ENCODE data around the gene CDYL2.

The CDYL2 gene

GRCh38 chr16:80569440-80570105, 234.8 kb downstream of the CDYL2 start:
- no peak for TF ChIP-seq CTCF (IDR thresholded peaks at IDR 0.05; ENCODE audit: low read depth, low read length)
- DNase-seq (ENCODE audit: extremely low read depth, low read depth) = no peak

- no peak for DNase-seq (ENCODE audit: extremely low read depth, low read depth)
Measured at GRCh38 chr16:80564394-80564793, 240.0 kb downstream of the CDYL2 start.

GRCh38 chr16:80563066-80563465, 241.3 kb downstream of the CDYL2 start:
- TF ChIP-seq CTCF (IDR thresholded peaks at IDR 0.05; ENCODE audit: low read depth, low read length) = no peak
- no peak for DNase-seq (ENCODE audit: extremely low read depth, low read depth)

More at GRCh38 chr16:80564394-80564793, 240.0 kb downstream of the CDYL2 start:
- no peak for TF ChIP-seq CTCF (IDR thresholded peaks at IDR 0.05; ENCODE audit: low read depth, low read length)

GRCh38 chr16:80559369-80559768, 245.0 kb downstream of the CDYL2 start:
- no peak for DNase-seq (ENCODE audit: extremely low read depth, low read depth)
- TF ChIP-seq CTCF (IDR thresholded peaks at IDR 0.05; ENCODE audit: low read depth, low read length) = no peak

- DNase-seq (ENCODE audit: extremely low read depth, low read depth) = no peak
- TF ChIP-seq CTCF (IDR thresholded peaks at IDR 0.05; ENCODE audit: low read depth, low read length) = no peak
Measured at GRCh38 chr16:80557037-80557436, 247.4 kb downstream of the CDYL2 start.

GRCh38 chr16:80556481-80556880, 247.9 kb downstream of the CDYL2 start:
- no peak for TF ChIP-seq CTCF (IDR thresholded peaks at IDR 0.05; ENCODE audit: low read depth, low read length)
- no peak for DNase-seq (ENCODE audit: extremely low read depth, low read depth)

- TF ChIP-seq CTCF (IDR thresholded peaks at IDR 0.05; ENCODE audit: low read depth, low read length) = no peak
- DNase-seq (ENCODE audit: extremely low read depth, low read depth) = no peak
Measured at GRCh38 chr16:80554033-80554432, 250.4 kb downstream of the CDYL2 start.
